Right lobe of liver (tissue), 4 donors: ENCODE results near the gene NT5C3B.
"Not testable (repeated sequence)": the region's sequence is repeated elsewhere in the genome, so short reads cannot be mapped to it uniquely, and the experiment has no call there.

Source experiments
- POLR2A ChIP-seq: fragments of 450-650 bp; IDR thresholded peaks from one replicate; pipeline ENCODE4 v1.6.1; 2017; ENCODE audit warnings: antibody characterized with exemption, mild to moderate bottlenecking
- TF ChIP-seq, protein P1 (sequence below), 4 donors: fragments of 200-600 bp in 3 of 4; fragments of 450-650 bp in 1 of 4; IDR thresholded peaks; one replicate each; pipeline versions ENCODE4 v1.5.1 to v1.8.0; 2016 to 2022; ENCODE audit warnings: antibody characterized with exemption in 4 of 4, mild to moderate bottlenecking in 2 of 4
- donor health status: DM: no; HTN: no; CAD: no.
- donor health status: DM: no; HTN: no; CAD: no.
- donor health status: DM: no; HTN: yes; CAD: no.

GRCh38 chr17:41839448-41839847, 3.4 kb upstream of the NT5C3B start:
- TF ChIP-seq, protein P1, sequence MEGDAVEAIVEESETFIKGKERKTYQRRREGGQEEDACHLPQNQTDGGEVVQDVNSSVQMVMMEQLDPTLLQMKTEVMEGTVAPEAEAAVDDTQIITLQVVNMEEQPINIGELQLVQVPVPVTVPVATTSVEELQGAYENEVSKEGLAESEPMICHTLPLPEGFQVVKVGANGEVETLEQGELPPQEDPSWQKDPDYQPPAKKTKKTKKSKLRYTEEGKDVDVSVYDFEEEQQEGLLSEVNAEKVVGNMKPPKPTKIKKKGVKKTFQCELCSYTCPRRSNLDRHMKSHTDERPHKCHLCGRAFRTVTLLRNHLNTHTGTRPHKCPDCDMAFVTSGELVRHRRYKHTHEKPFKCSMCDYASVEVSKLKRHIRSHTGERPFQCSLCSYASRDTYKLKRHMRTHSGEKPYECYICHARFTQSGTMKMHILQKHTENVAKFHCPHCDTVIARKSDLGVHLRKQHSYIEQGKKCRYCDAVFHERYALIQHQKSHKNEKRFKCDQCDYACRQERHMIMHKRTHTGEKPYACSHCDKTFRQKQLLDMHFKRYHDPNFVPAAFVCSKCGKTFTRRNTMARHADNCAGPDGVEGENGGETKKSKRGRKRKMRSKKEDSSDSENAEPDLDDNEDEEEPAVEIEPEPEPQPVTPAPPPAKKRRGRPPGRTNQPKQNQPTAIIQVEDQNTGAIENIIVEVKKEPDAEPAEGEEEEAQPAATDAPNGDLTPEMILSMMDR (IDR thresholded peaks at IDR 0.05), result not testable (repeated sequence)
- TF ChIP-seq POLR2A, result not testable (repeated sequence)
